Activated naive CD8-positive, alpha-beta T cell treated with anti-CD3 and anti-CD28 coated beads for 36 hours (primary cell): Measurements from ENCODE around the gene ZNF341. TPM values are rescaled to one million over a fixed set of nuclear protein-coding genes. Genes with fewer than 3 reads are reported as not detected.
A peak's percentile ranks its signal among the peaks of the same experiment; 100 is the strongest.

Source experiments
- DNase-seq: peaks from one replicate; pipeline ENCODE4 v3.0.0; 2021
- H3K27ac Mint-ChIP-seq: one replicate; pipeline ENCODE4 v1.8.0; 2022; ENCODE audit warnings: mild to moderate bottlenecking, moderate library complexity, mixed read lengths
- H3K27me3 Mint-ChIP-seq: one replicate; pipeline ENCODE4 v1.8.0; 2022; ENCODE audit warnings: mild to moderate bottlenecking, mixed read lengths
- H3K36me3 Mint-ChIP-seq: one replicate; pipeline ENCODE4 v1.8.0; 2021; ENCODE audit warnings: mild to moderate bottlenecking, mixed read lengths
- H3K4me1 Mint-ChIP-seq: one replicate; pipeline ENCODE4 v1.8.0; 2021; ENCODE audit warnings: mixed read lengths
- H3K4me3 Mint-ChIP-seq: one replicate; pipeline ENCODE4 v1.8.0; 2022; ENCODE audit warnings: mild to moderate bottlenecking, moderate library complexity, mixed read lengths
- H3K9me3 Mint-ChIP-seq: one replicate; pipeline ENCODE4 v1.8.0; 2022; ENCODE audit warnings: mixed read lengths
- total RNA-seq, 2 experiments: library from RNA; stranded (reverse); gene quantifications; one replicate each; pipeline ENCODE4 v1.2.3, GENCODE V29; 2021

The ZNF341 gene
- total RNA-seq, 2 experiments from 2014 or later, result 3.7 TPM

GRCh38 chr20:33810259-33810658 is 78.5 kb downstream of the ZNF341 start:
- H3K27ac Mint-ChIP-seq, result no peak overlapping the region
- H3K4me1 Mint-ChIP-seq, result peaks cover 30% of the 10 kb centered on the region
- no peaks in the 10 kb centered on the region for H3K9me3 Mint-ChIP-seq
- H3K4me3 Mint-ChIP-seq, result no peak overlapping the region
- peaks cover 33% of the 10 kb centered on the region for H3K36me3 Mint-ChIP-seq
- H3K27me3 Mint-ChIP-seq, result no peaks in the 10 kb centered on the region
- no peak for DNase-seq

DNA sequence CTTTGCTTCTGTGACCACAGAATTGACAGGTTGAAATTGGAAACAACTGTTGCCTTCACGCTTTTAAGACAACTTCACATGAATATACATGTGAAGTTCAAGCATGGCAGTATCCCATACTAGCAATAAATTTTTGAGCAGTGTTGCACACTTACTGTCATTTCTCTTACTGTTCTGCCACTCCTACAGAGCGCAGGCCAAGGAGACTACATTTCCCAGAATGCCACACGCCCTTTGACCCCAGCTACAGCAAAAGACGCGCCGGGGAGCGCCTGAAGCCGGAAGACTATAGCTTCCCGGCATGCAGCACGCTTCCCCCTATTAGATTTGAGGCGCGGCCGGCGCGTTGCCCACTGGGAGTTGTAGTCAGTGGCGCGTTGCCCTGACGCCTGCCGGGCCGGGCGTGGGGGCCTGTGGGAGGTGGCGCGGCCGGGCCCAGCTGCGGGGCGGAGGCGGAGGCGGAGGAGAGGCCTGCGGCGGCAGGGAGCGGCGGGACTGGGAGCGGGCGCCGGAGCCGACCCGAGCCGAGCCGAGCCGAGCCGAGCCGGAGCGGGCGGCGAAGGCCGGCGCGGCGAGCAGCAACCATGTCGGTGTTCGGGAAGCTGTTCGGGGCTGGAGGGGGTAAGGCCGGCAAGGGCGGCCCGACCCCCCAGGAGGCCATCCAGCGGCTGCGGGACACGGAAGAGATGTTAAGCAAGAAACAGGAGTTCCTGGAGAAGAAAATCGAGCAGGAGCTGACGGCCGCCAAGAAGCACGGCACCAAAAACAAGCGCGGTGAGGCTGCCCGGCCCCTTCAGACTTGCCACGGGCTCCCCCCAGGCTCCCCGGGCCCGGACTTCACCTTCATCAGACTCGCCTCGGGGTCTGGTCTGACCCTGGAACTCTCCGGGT is 79.3 kb downstream of the ZNF341 start, which contains the start of gene CHMP4B:
Gene CHMP4B (plus strand): TSS at position 464 of the 891 bp plus-strand sequence. CDS start 121 bp downstream, at position 585.
- peak; percentile 98 for DNase-seq
- Mint-ChIP-seq H3K27ac (peak within 1 kb of the TSS; percentile 97), H3K27me3 (no peaks in the 10 kb centered on the region), H3K9me3 (no peaks in the 10 kb centered on the region), H3K4me3 (peak within 1 kb of the TSS; percentile 98), H3K4me1 (peaks cover 38% of the 10 kb centered on the region), H3K36me3 (peaks cover 35% of the 10 kb centered on the region)

- Mint-ChIP-seq H3K36me3 (peaks cover 38% of the 10 kb centered on the region), H3K9me3 (no peaks in the 10 kb centered on the region), H3K27ac (peak overlapping the region; percentile 97), H3K4me1 (peaks cover 39% of the 10 kb centered on the region), H3K4me3 (peak overlapping the region; percentile 98), H3K27me3 (no peaks in the 10 kb centered on the region)
- DNase-seq, result peak; percentile 23
Observed at GRCh38 chr20:33811776-33812151, 80.0 kb downstream of the ZNF341 start.

- peaks cover 41% of the 10 kb centered on the region for H3K4me1 Mint-ChIP-seq
- no peaks in the 10 kb centered on the region for H3K9me3 Mint-ChIP-seq
- peaks cover 38% of the 10 kb centered on the region for H3K36me3 Mint-ChIP-seq
- DNase-seq, result peak; percentile 44
- peak overlapping the region; percentile 98 for H3K4me3 Mint-ChIP-seq
- no peaks in the 10 kb centered on the region for H3K27me3 Mint-ChIP-seq
- peak overlapping the region; percentile 97 for H3K27ac Mint-ChIP-seq
Observed at GRCh38 chr20:33812152-33812849, 80.5 kb downstream of the ZNF341 start.

- Mint-ChIP-seq H3K4me3 (peak overlapping the region; percentile 98), H3K4me1 (peaks cover 47% of the 10 kb centered on the region), H3K36me3 (peaks cover 40% of the 10 kb centered on the region), H3K27ac (peak overlapping the region; percentile 97), H3K9me3 (no peaks in the 10 kb centered on the region), H3K27me3 (no peaks in the 10 kb centered on the region)
- no peak for DNase-seq
Observed at GRCh38 chr20:33812908-33813462, 81.2 kb downstream of the ZNF341 start.

DNA sequence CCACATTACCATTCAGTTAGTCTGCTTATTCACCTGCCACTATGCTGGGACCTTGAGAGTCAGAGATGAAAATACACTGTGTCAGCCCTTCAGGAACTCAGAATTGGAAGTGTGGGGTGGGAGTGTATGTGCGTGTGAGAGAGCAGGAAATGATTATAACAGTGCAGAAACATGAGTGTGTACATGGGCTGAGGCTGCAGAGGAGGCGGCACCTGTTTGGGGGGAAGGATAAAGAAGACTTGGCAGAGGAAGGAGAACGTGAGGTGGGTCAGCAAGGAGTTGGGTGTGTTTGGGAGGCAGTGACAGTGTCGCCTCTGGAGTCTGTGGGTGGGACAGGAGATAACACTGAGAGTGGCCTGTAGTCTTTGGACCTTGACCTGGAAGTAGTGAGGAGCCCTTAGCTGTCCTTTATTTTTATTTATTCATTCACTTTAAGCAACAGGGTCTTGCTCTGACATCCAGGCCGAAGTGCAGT is 82.5 kb downstream of the ZNF341 start:
- Mint-ChIP-seq H3K36me3 (peaks cover 42% of the 10 kb centered on the region), H3K9me3 (no peaks in the 10 kb centered on the region), H3K27me3 (no peaks in the 10 kb centered on the region), H3K4me1 (peaks cover 56% of the 10 kb centered on the region), H3K4me3 (peak overlapping the region; percentile 15), H3K27ac (peak overlapping the region; percentile 36)
- no peak for DNase-seq

- no peak overlapping the region for H3K4me3 Mint-ChIP-seq
Observed at GRCh38 chr20:33815671-33816070, 83.9 kb downstream of the ZNF341 start.

DNA sequence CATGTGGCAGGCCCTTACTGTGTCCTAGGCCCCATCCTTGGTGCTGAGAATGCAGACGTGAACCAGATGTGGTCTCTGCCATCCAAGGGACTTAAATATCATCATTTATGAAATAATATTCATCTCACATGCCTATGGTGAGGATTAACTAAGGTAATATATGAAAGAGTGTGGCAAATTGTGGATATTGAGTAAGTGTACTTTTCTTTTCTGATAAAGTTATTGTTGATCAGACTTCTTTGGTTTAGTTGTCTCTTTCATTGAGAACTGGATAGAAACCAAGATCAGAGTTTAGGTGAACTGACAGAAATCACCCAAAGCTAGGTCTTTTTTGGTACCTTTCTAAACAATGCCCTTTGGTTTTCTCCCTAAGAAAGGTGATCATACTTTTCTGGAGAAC is 84.4 kb downstream of the ZNF341 start:
- Mint-ChIP-seq H3K27ac (no peak overlapping the region), H3K4me3 (no peak overlapping the region), H3K27me3 (no peaks in the 10 kb centered on the region), H3K9me3 (no peaks in the 10 kb centered on the region), H3K4me1 (peaks cover 64% of the 10 kb centered on the region), H3K36me3 (peaks cover 43% of the 10 kb centered on the region)
- DNase-seq, result no peak

More at GRCh38 chr20:33815671-33816070, 83.9 kb downstream of the ZNF341 start:
- Mint-ChIP-seq H3K4me1 (peaks cover 64% of the 10 kb centered on the region), H3K36me3 (peaks cover 43% of the 10 kb centered on the region), H3K27me3 (no peaks in the 10 kb centered on the region), H3K9me3 (no peaks in the 10 kb centered on the region), H3K27ac (no peak overlapping the region)
- DNase-seq, result no peak

DNA sequence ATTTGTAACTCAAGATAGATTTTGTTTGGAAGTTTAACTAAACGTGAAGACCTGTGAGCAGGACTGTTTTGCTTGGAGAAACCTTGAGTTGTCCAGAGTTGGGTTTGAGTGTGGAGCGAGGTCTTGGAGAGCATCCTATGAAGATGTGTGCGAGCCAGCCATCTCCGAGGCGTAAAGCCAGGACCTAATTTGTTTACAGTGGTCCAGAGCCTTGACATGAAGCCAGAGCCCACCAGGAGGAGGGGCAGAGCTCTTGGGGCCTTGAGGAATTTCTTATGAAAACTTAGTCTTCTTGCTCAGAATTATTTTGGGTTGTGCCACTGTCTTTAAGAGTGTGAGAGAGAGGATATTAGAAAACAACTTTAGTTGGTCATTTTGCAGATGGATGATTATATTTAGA is 85.6 kb downstream of the ZNF341 start:
- Mint-ChIP-seq H3K27ac (no peak overlapping the region), H3K36me3 (peaks cover 36% of the 10 kb centered on the region), H3K9me3 (no peaks in the 10 kb centered on the region)

DNA sequence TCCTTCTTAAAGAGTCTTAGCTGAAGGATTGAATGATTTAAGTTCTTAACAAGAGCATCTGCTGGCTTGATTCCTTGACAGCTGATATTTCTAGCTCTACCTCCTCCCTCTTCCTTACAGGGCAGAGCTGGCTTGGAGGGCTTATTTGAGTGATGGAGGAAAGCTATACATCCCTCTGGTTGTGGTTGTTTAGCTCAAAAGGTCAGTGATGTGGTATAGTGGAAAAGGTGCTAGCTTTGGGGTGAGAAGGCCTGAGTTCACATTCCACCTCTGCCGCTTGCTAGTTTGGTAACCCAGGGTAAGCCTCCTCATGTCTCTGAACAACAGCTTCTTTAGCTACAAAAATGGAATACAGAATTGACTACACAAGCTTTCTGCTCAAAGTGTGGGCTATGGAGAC is 87.7 kb downstream of the ZNF341 start:
- DNase-seq, result no peak
- peak overlapping the region; percentile 17 for H3K27ac Mint-ChIP-seq
- no peak overlapping the region for H3K4me3 Mint-ChIP-seq
- H3K9me3 Mint-ChIP-seq, result no peaks in the 10 kb centered on the region
- H3K27me3 Mint-ChIP-seq, result no peaks in the 10 kb centered on the region
- H3K4me1 Mint-ChIP-seq, result peaks cover 63% of the 10 kb centered on the region
- peaks cover 23% of the 10 kb centered on the region for H3K36me3 Mint-ChIP-seq

More for the DNA sequence above, 85.6 kb downstream of the ZNF341 start:
- no peak for DNase-seq
- peaks cover 65% of the 10 kb centered on the region for H3K4me1 Mint-ChIP-seq
- no peaks in the 10 kb centered on the region for H3K27me3 Mint-ChIP-seq
- H3K4me3 Mint-ChIP-seq, result no peak overlapping the region

DNA sequence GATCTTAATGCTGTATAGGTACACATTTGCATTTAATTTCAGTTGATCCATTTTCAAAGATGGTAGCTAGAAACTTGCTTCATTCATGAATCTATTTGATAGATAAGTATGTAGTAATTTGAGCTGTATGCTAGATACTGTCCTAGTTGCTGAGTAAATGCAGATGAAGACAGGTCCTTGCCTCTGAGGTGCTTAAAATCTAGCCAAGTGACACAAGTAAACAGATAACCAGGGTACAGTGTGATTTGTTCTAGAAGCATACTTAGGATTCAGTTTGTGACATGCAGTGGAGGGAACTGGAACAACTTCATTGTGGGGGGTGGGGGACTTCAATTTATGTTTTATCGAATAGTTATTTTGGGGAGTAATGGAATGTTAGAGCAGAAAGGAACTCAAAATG is 88.6 kb downstream of the ZNF341 start:
- Mint-ChIP-seq H3K4me1 (peaks cover 66% of the 10 kb centered on the region), H3K4me3 (no peak overlapping the region), H3K9me3 (no peaks in the 10 kb centered on the region), H3K27ac (no peak overlapping the region), H3K36me3 (peaks cover 20% of the 10 kb centered on the region), H3K27me3 (no peaks in the 10 kb centered on the region)
- no peak for DNase-seq

DNA sequence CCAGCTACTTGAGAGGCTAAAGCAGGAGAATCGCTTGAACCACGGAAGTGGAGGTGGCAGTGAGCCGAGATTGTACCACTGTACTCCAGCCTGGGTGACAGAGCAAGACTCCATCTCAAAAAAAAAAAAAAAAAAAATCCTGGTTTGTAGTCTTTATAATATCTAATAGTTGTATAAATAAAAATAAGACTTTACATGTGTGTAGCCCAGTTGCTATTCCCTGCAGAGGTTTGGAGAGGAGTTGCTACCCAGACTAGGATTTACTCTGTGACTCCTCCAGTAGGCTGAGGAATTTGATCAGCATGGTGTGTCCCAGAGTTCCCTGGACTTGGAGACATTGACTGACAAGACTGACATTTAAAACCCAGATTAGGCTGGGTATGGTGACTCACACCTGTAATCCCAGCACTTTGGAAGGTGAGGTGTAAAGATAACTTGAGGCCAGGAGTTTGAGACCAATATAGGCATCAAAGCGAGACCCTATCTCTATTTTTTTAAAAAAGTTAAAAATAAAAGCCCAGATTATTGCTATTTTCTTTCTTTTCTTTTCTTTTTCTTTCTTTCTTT is 89.6 kb downstream of the ZNF341 start:
- Mint-ChIP-seq H3K4me1 (peaks cover 67% of the 10 kb centered on the region), H3K4me3 (no peak overlapping the region), H3K9me3 (no peaks in the 10 kb centered on the region), H3K27me3 (no peaks in the 10 kb centered on the region), H3K36me3 (peaks cover 18% of the 10 kb centered on the region), H3K27ac (no peak overlapping the region)
- no peak for DNase-seq

DNA sequence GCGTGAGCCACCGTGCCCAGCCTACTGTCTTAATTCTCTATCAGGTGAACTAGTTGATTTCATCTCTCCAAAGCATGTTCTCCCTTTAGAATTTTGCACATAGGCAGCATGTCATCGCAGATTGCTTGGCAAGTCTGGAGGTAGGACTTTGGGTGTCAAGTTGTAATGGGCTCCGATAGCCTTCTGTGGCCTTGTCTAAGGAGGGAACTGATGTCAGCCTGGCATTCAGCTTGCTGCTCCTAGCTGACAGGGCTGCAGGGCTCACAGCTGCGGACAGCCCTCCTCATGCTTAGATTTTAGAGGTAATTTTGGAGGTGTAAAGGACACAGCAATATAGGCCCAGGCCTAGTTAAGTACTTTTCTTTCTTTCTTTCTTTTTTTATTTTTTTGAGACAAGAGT is 90.6 kb downstream of the ZNF341 start:
- Mint-ChIP-seq H3K9me3 (no peaks in the 10 kb centered on the region), H3K4me3 (no peak overlapping the region), H3K4me1 (peaks cover 74% of the 10 kb centered on the region)

GRCh38 chr20:33822991-33823390 is 91.2 kb downstream of the ZNF341 start:
- Mint-ChIP-seq H3K27me3 (no peaks in the 10 kb centered on the region), H3K4me3 (no peak overlapping the region), H3K27ac (no peak overlapping the region), H3K4me1 (peaks cover 74% of the 10 kb centered on the region), H3K9me3 (no peaks in the 10 kb centered on the region), H3K36me3 (peaks cover 14% of the 10 kb centered on the region)
- DNase-seq, result no peak

More for the DNA sequence above, 90.6 kb downstream of the ZNF341 start:
- H3K27me3 Mint-ChIP-seq, result no peaks in the 10 kb centered on the region
- no peak overlapping the region for H3K27ac Mint-ChIP-seq
- DNase-seq, result no peak
- peaks cover 16% of the 10 kb centered on the region for H3K36me3 Mint-ChIP-seq

- Mint-ChIP-seq H3K27me3 (no peaks in the 10 kb centered on the region), H3K36me3 (peaks cover 12% of the 10 kb centered on the region), H3K4me3 (no peak overlapping the region), H3K4me1 (peaks cover 75% of the 10 kb centered on the region), H3K9me3 (no peaks in the 10 kb centered on the region), H3K27ac (no peak overlapping the region)
- no peak for DNase-seq
Observed at GRCh38 chr20:33824852-33825251, 93.1 kb downstream of the ZNF341 start.
